ENCODE data around the gene ASPG. TPM values are rescaled to one million over a fixed set of nuclear protein-coding genes. Genes with fewer than 3 reads are reported as not detected.

ASPG gene
- polyA plus RNA-seq, 1 donor from 2014 or later, result 0.16 TPM

DNA sequence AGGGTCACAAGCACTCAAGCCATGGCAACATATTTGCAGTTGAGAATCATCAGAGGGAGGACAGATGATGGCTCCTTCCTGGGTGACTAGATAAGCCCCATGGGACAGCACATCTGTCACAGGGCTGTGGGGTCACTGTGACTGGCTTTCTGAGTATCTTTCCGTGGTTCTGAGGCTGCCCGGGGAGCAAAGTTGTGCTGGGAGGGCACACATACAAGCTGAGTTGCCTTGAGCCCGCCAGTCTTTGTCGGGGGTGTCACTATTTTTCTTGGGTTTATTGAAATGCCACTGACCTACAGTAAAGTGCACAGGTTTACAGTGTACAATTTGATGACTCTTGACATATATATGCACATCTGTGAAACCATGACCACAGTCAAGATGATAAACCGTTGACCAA is 35.6 kb downstream of the ASPG start:
- Histone ChIP-seq H3K36me3 (ENCODE audit: insufficient read depth, low read length) (no peaks in the 10 kb centered on the region), H3F3A (ENCODE audit: insufficient read depth, low read length, poor library complexity, severe bottlenecking) (no peaks in the 10 kb centered on the region), H3K79me2 (replicated peaks; ENCODE audit: insufficient read depth, low read length) (no peaks in the 10 kb centered on the region), H2AFZ (ENCODE audit: low read depth, low read length) (no peak overlapping the region), H3K4me3 (ENCODE audit: low read length) (no peak overlapping the region), H3K27ac (ENCODE audit: low read length) (no peak overlapping the region), H3K9me3 (ENCODE audit: low read length) (peaks cover 6% of the 10 kb centered on the region), H4K20me1 (ENCODE audit: insufficient read depth) (no peaks in the 10 kb centered on the region), H3K4me2 (ENCODE audit: low read length) (no peak overlapping the region), H3K9me2 (ENCODE audit: insufficient read depth, low read length) (no peaks in the 10 kb centered on the region), H3K9ac (ENCODE audit: low read length) (no peak overlapping the region), H3K27me3 (ENCODE audit: insufficient read depth, low read depth, low read length) (peaks cover 43% of the 10 kb centered on the region)
- TF ChIP-seq EP300 (conservative IDR thresholded peaks at IDR 0.05; ENCODE audit: poor library complexity, severe bottlenecking) (no peak), EZH2 (IDR thresholded peaks at IDR 0.05; ENCODE audit: borderline replicate concordance, insufficient read depth, low read length, poor library complexity, severe bottlenecking) (no peak), RAD21 (conservative IDR thresholded peaks at IDR 0.05) (no peak), SMC3 (conservative IDR thresholded peaks at IDR 0.05; ENCODE audit: poor library complexity) (no peak), POLR2AphosphoS5 (IDR thresholded peaks at IDR 0.05) (no peak), MXI1 (conservative IDR thresholded peaks at IDR 0.05; ENCODE audit: poor library complexity, severe bottlenecking) (no peak), TAF1 (IDR thresholded peaks at IDR 0.05; ENCODE audit: low read depth) (no peak)
- TF ChIP-seq, protein P1, sequence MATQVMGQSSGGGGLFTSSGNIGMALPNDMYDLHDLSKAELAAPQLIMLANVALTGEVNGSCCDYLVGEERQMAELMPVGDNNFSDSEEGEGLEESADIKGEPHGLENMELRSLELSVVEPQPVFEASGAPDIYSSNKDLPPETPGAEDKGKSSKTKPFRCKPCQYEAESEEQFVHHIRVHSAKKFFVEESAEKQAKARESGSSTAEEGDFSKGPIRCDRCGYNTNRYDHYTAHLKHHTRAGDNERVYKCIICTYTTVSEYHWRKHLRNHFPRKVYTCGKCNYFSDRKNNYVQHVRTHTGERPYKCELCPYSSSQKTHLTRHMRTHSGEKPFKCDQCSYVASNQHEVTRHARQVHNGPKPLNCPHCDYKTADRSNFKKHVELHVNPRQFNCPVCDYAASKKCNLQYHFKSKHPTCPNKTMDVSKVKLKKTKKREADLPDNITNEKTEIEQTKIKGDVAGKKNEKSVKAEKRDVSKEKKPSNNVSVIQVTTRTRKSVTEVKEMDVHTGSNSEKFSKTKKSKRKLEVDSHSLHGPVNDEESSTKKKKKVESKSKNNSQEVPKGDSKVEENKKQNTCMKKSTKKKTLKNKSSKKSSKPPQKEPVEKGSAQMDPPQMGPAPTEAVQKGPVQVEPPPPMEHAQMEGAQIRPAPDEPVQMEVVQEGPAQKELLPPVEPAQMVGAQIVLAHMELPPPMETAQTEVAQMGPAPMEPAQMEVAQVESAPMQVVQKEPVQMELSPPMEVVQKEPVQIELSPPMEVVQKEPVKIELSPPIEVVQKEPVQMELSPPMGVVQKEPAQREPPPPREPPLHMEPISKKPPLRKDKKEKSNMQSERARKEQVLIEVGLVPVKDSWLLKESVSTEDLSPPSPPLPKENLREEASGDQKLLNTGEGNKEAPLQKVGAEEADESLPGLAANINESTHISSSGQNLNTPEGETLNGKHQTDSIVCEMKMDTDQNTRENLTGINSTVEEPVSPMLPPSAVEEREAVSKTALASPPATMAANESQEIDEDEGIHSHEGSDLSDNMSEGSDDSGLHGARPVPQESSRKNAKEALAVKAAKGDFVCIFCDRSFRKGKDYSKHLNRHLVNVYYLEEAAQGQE (IDR thresholded peaks at IDR 0.05; ENCODE audit: borderline replicate concordance), result no peak
- TF ChIP-seq, protein P2, sequence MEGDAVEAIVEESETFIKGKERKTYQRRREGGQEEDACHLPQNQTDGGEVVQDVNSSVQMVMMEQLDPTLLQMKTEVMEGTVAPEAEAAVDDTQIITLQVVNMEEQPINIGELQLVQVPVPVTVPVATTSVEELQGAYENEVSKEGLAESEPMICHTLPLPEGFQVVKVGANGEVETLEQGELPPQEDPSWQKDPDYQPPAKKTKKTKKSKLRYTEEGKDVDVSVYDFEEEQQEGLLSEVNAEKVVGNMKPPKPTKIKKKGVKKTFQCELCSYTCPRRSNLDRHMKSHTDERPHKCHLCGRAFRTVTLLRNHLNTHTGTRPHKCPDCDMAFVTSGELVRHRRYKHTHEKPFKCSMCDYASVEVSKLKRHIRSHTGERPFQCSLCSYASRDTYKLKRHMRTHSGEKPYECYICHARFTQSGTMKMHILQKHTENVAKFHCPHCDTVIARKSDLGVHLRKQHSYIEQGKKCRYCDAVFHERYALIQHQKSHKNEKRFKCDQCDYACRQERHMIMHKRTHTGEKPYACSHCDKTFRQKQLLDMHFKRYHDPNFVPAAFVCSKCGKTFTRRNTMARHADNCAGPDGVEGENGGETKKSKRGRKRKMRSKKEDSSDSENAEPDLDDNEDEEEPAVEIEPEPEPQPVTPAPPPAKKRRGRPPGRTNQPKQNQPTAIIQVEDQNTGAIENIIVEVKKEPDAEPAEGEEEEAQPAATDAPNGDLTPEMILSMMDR (IDR thresholded peaks at IDR 0.05; ENCODE audit: poor library complexity, severe bottlenecking), result no peak

DNA sequence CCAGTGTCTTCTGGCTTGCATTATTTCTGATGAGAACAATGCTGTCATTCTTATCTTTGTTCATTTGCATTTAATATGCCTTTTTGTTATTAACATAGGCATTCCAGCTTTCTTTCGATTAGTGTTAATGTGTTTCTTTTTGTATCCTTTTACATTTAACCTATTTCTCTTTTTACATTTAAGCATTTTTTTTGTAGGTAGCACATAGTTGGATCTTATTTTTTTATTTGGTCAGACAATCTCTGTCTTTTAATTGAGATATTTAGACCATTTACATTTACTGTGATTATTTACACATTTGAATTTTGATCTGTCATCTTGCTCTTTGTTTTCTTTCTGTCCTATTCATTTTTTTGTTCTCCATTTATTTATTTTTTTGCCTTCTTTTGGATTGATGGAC is 38.4 kb downstream of the ASPG start:
- Histone ChIP-seq H3K9ac (ENCODE audit: low read length) (no peak overlapping the region), H3F3A (ENCODE audit: insufficient read depth, low read length, poor library complexity, severe bottlenecking) (no peaks in the 10 kb centered on the region), H3K9me2 (ENCODE audit: insufficient read depth, low read length) (no peaks in the 10 kb centered on the region), H3K79me2 (replicated peaks; ENCODE audit: insufficient read depth, low read length) (no peaks in the 10 kb centered on the region), H4K20me1 (ENCODE audit: insufficient read depth) (no peaks in the 10 kb centered on the region), H3K4me3 (ENCODE audit: low read length) (no peak overlapping the region), H3K27me3 (ENCODE audit: insufficient read depth, low read depth, low read length) (peaks cover 17% of the 10 kb centered on the region), H3K4me2 (ENCODE audit: low read length) (no peak overlapping the region), H3K9me3 (ENCODE audit: low read length) (peaks cover 6% of the 10 kb centered on the region), H3K36me3 (ENCODE audit: insufficient read depth, low read length) (no peaks in the 10 kb centered on the region), H2AFZ (ENCODE audit: low read depth, low read length) (no peak overlapping the region), H3K27ac (ENCODE audit: low read length) (no peak overlapping the region)
- TF ChIP-seq EZH2 (IDR thresholded peaks at IDR 0.05; ENCODE audit: borderline replicate concordance, insufficient read depth, low read length, poor library complexity, severe bottlenecking), result no peak
- TF ChIP-seq MXI1 (conservative IDR thresholded peaks at IDR 0.05; ENCODE audit: poor library complexity, severe bottlenecking), result no peak
- TF ChIP-seq, protein P2 (IDR thresholded peaks at IDR 0.05; ENCODE audit: poor library complexity, severe bottlenecking), result no peak
- TF ChIP-seq, protein P1 (IDR thresholded peaks at IDR 0.05; ENCODE audit: borderline replicate concordance), result no peak
- TF ChIP-seq RAD21 (conservative IDR thresholded peaks at IDR 0.05), result no peak
- no peak for TF ChIP-seq POLR2AphosphoS5 (IDR thresholded peaks at IDR 0.05)
- no peak for TF ChIP-seq SMC3 (conservative IDR thresholded peaks at IDR 0.05; ENCODE audit: poor library complexity)
- no peak for TF ChIP-seq EP300 (conservative IDR thresholded peaks at IDR 0.05; ENCODE audit: poor library complexity, severe bottlenecking)
- no peak for TF ChIP-seq TAF1 (IDR thresholded peaks at IDR 0.05; ENCODE audit: low read depth)

Data from neural cell (in vitro differentiated cells).